WTC11 (cell line): ENCODE results near the gene ZNF397. TPM values are rescaled to one million over a fixed set of nuclear protein-coding genes. Genes with fewer than 3 reads are reported as not detected.

Experiments used
- ATAC-seq: fragments of 200-7000 bp; cut with Tn5 transposase; 2 replicates; pipeline ENCODE4 v1.10.0; 2021; ENCODE audit warnings: mild to moderate bottlenecking, moderate library complexity
- CTCF ChIA-PET: fragments of 300-600 bp; sonication (Branson Sonifier 250); formaldehyde crosslinking; loops from one replicate; lab custom pipeline; 2021; ENCODE audit warnings: antibody characterized with exemption; lab: Charles Lee
- POLR2A ChIA-PET: fragments of 350-600 bp; sonication (Branson Sonifier 250); formaldehyde crosslinking; loops from one replicate; lab custom pipeline; 2021; ENCODE audit warnings: antibody characterized with exemption; lab: Charles Lee
- DNase-seq: peaks from one replicate; pipeline ENCODE4 v3.0.0; 2021; ENCODE audit warnings: low spot score
- H3K27ac Mint-ChIP-seq: 2 replicates; pipeline ENCODE4 v1.8.0; 2021; ENCODE audit warnings: mixed read lengths
- H3K27me3 Mint-ChIP-seq: 2 replicates; pipeline ENCODE4 v1.8.0; 2021; ENCODE audit warnings: low read depth, mild to moderate bottlenecking, moderate library complexity, mixed read lengths
- H3K36me3 Mint-ChIP-seq: 2 replicates; pipeline ENCODE4 v1.8.0; 2021; ENCODE audit warnings: mixed read lengths
- H3K4me1 Mint-ChIP-seq: 2 replicates; pipeline ENCODE4 v1.8.0; 2022; ENCODE audit warnings: mixed read lengths
- H3K4me3 Mint-ChIP-seq: 2 replicates; pipeline ENCODE4 v1.8.0; 2021; ENCODE audit warnings: mild to moderate bottlenecking, moderate library complexity, mixed read lengths
- H3K9me3 Mint-ChIP-seq: 2 replicates; pipeline ENCODE4 v1.8.0; 2021; ENCODE audit warnings: mixed read lengths
- ARID4B ChIP-seq: sonication (generic); formaldehyde crosslinking; IDR thresholded peaks from 2 replicates; pipeline ENCODE4 v1.8.0; 2023; ENCODE audit warnings: missing genetic modification reagents, mild to moderate bottlenecking, borderline replicate concordance
- ATF2 ChIP-seq: sonication (generic); formaldehyde crosslinking; IDR thresholded peaks from 2 replicates; pipeline ENCODE4 v1.8.1; 2022; ENCODE audit warnings: low read depth, missing genetic modification reagents, borderline replicate concordance
- FOXK1 ChIP-seq: sonication (generic); formaldehyde crosslinking; IDR thresholded peaks from 2 replicates; pipeline ENCODE4 v1.8.0; 2022; ENCODE audit warnings: mild to moderate bottlenecking, moderate library complexity, missing genetic modification reagents
- FOXP1 ChIP-seq: sonication (generic); formaldehyde crosslinking; IDR thresholded peaks from 2 replicates; pipeline ENCODE4 v1.8.0; 2022; ENCODE audit warnings: missing genetic modification reagents, mild to moderate bottlenecking, moderate library complexity, borderline replicate concordance
- GABPB1 ChIP-seq: sonication (generic); formaldehyde crosslinking; IDR thresholded peaks from 2 replicates; pipeline ENCODE4 v1.8.1; 2023; ENCODE audit warnings: mild to moderate bottlenecking, missing genetic modification reagents
- MLX ChIP-seq: sonication (generic); formaldehyde crosslinking; IDR thresholded peaks from 2 replicates; pipeline ENCODE4 v1.8.1; 2023; ENCODE audit warnings: mild to moderate bottlenecking, missing genetic modification reagents, moderate library complexity
- MXD4 ChIP-seq: fragments of 250-450 bp; sonication (Bioruptor Pico); IDR thresholded peaks from 2 replicates; pipeline ENCODE4 v1.8.0; 2021; ENCODE audit warnings: mild to moderate bottlenecking, moderate library complexity, borderline replicate concordance
- MYBL2 ChIP-seq: sonication (generic); formaldehyde crosslinking; IDR thresholded peaks from 2 replicates; pipeline ENCODE4 v1.8.1; 2023; ENCODE audit warnings: mild to moderate bottlenecking, moderate library complexity, missing genetic modification reagents
- NR2C2 ChIP-seq: sonication (generic); formaldehyde crosslinking; IDR thresholded peaks from 2 replicates; pipeline ENCODE4 v1.8.0; 2022; ENCODE audit warnings: mild to moderate bottlenecking, missing genetic modification reagents
- RELA ChIP-seq: sonication (generic); formaldehyde crosslinking; IDR thresholded peaks from 2 replicates; pipeline ENCODE4 v1.8.1; 2022; ENCODE audit warnings: missing genetic modification reagents, mild to moderate bottlenecking, borderline replicate concordance
- USF1 ChIP-seq: sonication (generic); formaldehyde crosslinking; IDR thresholded peaks from 2 replicates; pipeline ENCODE4 v1.8.0; 2022; ENCODE audit warnings: mild to moderate bottlenecking, missing genetic modification reagents
- ZNF219 ChIP-seq: sonication (generic); formaldehyde crosslinking; IDR thresholded peaks from 2 replicates; pipeline ENCODE4 v1.8.0; 2023; ENCODE audit warnings: missing genetic modification reagents, mild to moderate bottlenecking, borderline replicate concordance
- ZNF232 ChIP-seq: sonication (generic); formaldehyde crosslinking; IDR thresholded peaks from 2 replicates; pipeline ENCODE4 v1.8.0; 2022; ENCODE audit warnings: mild to moderate bottlenecking, missing genetic modification reagents
- ZNF317 ChIP-seq: sonication (generic); formaldehyde crosslinking; IDR thresholded peaks from 2 replicates; pipeline ENCODE4 v1.8.1; 2023; ENCODE audit warnings: low read depth, mild to moderate bottlenecking, moderate library complexity, missing genetic modification reagents, borderline replicate concordance
- ZNF671 ChIP-seq: fragments of 250-450 bp; sonication (Bioruptor Pico); IDR thresholded peaks from 2 replicates; pipeline ENCODE4 v1.8.0; 2021; ENCODE audit warnings: mild to moderate bottlenecking
- ZSCAN18 ChIP-seq: fragments of 250-450 bp; sonication (Bioruptor Pico); IDR thresholded peaks from 2 replicates; pipeline ENCODE4 v2.1.2; 2022; ENCODE audit warnings: mild to moderate bottlenecking, moderate library complexity
- total RNA-seq: library from RNA; stranded (reverse); gene quantifications from 3 replicates; pipeline ENCODE4 v1.2.3, GENCODE V29; 2021
- TF ChIP-seq, protein P1 (sequence below): fragments of 250-450 bp; sonication (Bioruptor Pico); conservative IDR thresholded peaks from 2 replicates; pipeline ENCODE4 v1.9.0; 2021; ENCODE audit warnings: mild to moderate bottlenecking
- TF ChIP-seq, protein P2 (sequence below): sonication (generic); formaldehyde crosslinking; IDR thresholded peaks from 2 replicates; pipeline ENCODE4 v1.8.1; 2022; ENCODE audit warnings: missing genetic modification reagents, borderline replicate concordance
- TF ChIP-seq, protein P3 (sequence below): sonication (generic); formaldehyde crosslinking; IDR thresholded peaks from 2 replicates; pipeline ENCODE4 v1.8.0; 2023; ENCODE audit warnings: missing genetic modification reagents

Gene ZNF397
- total RNA-seq, 1 experiment from 2014 or later, result 44.0 TPM

- peak; percentile 80; the same call in 1 of the 2 replicates for TF ChIP-seq ATF2 (CRISPR knock-in tag)
- 0 out of 2 replicates have a peak, but pooled peaks have one; percentile 60 for TF ChIP-seq ZNF232
- TF ChIP-seq, protein P1, sequence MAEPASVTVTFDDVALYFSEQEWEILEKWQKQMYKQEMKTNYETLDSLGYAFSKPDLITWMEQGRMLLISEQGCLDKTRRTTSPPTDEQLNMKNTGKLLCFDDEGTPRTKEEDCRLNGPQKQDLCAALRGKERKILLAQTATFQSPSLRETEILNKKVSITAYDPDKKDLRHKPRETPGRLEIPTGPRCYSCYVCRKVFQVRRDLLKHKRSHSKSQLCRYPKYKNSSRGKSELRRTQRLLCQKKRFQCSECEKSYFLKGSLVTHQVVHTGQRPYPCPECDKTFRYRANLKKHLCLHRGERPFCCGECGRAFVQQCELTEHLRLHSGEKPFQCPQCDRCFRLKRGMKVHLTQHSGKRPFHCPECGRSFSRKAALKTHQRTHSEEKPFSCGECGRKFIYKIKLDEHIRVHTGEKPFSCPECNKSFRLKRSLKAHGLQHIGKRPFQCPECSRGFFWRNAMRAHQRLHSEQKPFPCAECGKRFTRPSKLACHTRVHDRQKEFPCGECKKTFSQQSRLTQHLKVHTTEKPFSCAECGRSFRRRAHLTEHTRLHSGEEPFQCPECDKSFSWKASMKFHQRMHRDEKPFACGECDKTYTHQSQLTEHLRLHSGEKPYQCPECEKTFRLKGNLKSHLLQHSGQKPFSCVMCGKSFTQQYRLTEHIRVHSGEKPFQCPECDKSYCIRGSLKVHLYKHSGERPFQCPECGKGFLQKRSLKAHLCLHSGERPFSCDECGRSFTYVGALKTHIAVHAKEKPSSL (CRISPR knock-in tag), result no peak
- TF ChIP-seq MYBL2 (CRISPR knock-in tag), result peak; percentile 87
- no peak for TF ChIP-seq MLX (CRISPR knock-in tag)
- no peak for TF ChIP-seq ZSCAN18 (CRISPR knock-in tag)
These were observed 26.4 kb downstream of the ZNF397 start (continued) for GRCh38 chr18:35267161-35267651.

- Mint-ChIP-seq H3K36me3 (peaks cover 34% of the 10 kb centered on the region), H3K4me3 (peak overlapping the region; percentile 41), H3K4me1 (peaks cover 3% of the 10 kb centered on the region), H3K27me3 (peaks cover 29% of the 10 kb centered on the region), H3K9me3 (peaks cover 33% of the 10 kb centered on the region), H3K27ac (no peak overlapping the region)
- POLR2A ChIA-PET, result interaction anchor here (1.3 to 1.7 kb wide), 2 partner anchors 22 to 27 kb away, joined by 3 to 14 read pairs; partner anchors contain the start of genes ZNF397 and ZSCAN30
- CTCF ChIA-PET, result interaction anchor here (0.5 to 1.6 kb wide), 4 partner anchors 22 to 88 kb away, joined by 3 to 7 read pairs (median 5); partner anchors contain the start of genes ZNF24 and ZSCAN30
- ATAC-seq (no peak), DNase-seq (no peak)
- TF ChIP-seq FOXP1 (CRISPR knock-in tag) (no peak), RELA (0 out of 2 replicates have a peak, but pooled peaks have one; percentile 33), ZNF671 (CRISPR knock-in tag) (no peak), FOXK1 (CRISPR knock-in tag) (no peak), NR2C2 (CRISPR knock-in tag) (peak; percentile 73; the same call in 1 of the 2 replicates), MXD4 (CRISPR knock-in tag) (no peak), ZNF317 (0 out of 2 replicates have a peak, but pooled peaks have one; percentile 40), ARID4B (CRISPR knock-in tag) (peak; percentile 80; the same call in 1 of the 2 replicates), ZNF219 (CRISPR knock-in tag) (peak; percentile 76; the same call in 1 of the 2 replicates), ZSCAN18 (CRISPR knock-in tag) (no peak), GABPB1 (CRISPR knock-in tag) (no peak), USF1 (CRISPR knock-in tag) (peak; percentile 50; the same call in 1 of the 2 replicates)
- TF ChIP-seq, protein P2, sequence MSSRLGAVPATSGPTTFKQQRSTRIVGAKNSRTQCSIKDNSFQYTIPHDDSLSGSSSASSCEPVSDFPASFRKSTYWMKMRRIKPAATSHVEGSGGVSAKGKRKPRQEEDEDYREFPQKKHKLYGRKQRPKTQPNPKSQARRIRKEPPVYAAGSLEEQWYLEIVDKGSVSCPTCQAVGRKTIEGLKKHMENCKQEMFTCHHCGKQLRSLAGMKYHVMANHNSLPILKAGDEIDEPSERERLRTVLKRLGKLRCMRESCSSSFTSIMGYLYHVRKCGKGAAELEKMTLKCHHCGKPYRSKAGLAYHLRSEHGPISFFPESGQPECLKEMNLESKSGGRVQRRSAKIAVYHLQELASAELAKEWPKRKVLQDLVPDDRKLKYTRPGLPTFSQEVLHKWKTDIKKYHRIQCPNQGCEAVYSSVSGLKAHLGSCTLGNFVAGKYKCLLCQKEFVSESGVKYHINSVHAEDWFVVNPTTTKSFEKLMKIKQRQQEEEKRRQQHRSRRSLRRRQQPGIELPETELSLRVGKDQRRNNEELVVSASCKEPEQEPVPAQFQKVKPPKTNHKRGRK (CRISPR knock-in tag), result 0 out of 2 replicates have a peak, but pooled peaks have one; percentile 20
- TF ChIP-seq, protein P3, sequence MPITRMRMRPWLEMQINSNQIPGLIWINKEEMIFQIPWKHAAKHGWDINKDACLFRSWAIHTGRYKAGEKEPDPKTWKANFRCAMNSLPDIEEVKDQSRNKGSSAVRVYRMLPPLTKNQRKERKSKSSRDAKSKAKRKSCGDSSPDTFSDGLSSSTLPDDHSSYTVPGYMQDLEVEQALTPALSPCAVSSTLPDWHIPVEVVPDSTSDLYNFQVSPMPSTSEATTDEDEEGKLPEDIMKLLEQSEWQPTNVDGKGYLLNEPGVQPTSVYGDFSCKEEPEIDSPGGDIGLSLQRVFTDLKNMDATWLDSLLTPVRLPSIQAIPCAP, result peak; percentile 88; the same call in 1 of the 2 replicates
These were observed 27.0 kb downstream of the ZNF397 start for GRCh38 chr18:35267809-35268208.
